NCI-H1417 treated with DMSO at 0.1 percent for 48 hours (cell line): ENCODE measurements around the gene SEC23IP.
A peak's percentile ranks its signal among the peaks of the same experiment; 100 is the strongest.
"Not testable (repeated sequence)": the region's sequence is repeated elsewhere in the genome, so short reads cannot be mapped to it uniquely, and the experiment has no call there.

Experiments
- DNase-seq: peaks from one replicate; lab custom pipeline; 2025; lab: John Stamatoyannopoulos, UW

Gene SEC23IP

GRCh38 chr10:119892188-119893065 is at the start of gene SEC23IP:
TSS of gene SEC23IP (plus strand) at chr10:119892730. CDS start at chr10:119892783, 53 bp downstream.
- DNase-seq = peak; percentile 52

GRCh38 chr10:119845656-119846055 is 46.9 kb upstream of the SEC23IP start:
- DNase-seq = no peak

DNA sequence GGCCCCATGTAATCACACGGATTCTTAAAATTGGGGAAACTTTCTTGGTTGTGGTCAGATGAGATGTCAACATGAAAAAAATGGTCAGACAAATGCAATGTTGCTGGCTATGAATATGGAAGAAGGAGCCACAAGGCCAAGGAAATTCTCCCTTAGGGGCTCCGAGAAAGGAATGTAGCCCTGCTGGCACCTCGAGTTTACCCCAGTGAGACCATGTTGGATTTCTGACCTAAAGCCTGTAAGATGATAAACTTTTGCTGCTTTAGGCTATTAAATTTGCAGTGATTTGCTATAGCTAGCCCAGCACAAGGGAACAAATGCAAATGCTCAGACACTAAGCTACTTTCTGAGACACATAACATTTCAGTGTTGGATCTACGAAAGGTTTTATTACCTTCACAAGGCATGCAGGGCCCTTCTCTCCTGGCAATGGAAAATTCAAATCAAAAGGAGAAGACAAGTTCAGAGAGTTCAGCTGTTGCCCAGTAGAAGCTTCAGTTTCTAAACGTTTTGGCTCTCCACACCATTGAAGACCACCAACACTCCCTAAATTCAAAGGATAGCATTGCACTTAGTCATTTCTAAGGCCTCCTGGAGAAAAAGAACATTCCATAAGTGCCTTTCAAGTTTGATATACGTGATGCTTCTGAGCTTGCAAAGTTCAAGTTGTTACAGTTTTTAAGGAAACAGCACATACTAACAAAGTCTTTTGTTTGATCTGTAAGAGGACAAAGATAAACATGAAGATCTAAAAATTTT is 43.3 kb upstream of the SEC23IP start:
- DNase-seq = no peak

- no peak for DNase-seq
These were observed 42.6 kb upstream of the SEC23IP start for GRCh38 chr10:119849944-119850343.

DNA sequence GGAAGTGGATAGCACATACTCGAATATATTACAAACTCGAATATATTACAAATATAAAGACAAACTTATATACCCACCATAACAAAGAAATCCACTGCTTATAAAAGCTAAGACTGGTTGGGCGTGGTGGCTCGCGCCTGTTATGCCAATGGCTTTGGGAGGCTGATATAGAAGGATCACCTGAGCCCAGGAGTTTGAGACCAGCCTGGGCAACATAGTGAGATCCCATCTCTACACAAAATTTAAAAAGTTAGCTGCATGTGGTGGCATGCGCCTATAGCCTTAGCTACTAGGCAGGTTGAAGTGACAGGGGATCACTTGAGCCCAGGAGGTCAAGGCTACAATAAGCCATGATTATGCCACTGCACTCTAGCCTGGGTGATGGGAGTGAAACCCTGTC is 40.3 kb upstream of the SEC23IP start:
- no peak for DNase-seq

- no peak for DNase-seq
These were observed 39.7 kb upstream of the SEC23IP start for GRCh38 chr10:119852822-119853221.

DNA sequence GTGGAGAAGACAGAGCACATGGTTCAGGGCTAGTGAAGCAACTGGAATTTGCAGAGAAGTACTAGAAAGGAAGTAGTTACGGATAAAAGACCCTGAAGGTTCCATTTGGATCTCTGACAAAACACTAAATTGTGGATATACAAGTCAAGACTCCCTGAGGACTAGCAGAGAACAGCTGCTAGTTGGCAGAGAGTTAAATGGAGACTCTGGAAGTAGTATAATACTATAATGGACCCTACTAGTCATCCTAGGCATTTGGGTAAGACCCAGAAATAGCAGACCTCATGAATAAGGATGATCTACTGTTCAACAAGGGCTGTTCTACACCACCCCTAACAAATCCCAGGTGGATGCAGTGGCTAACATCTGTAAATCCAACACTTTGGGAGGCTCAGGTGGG is 39.0 kb upstream of the SEC23IP start:
- DNase-seq = no peak

DNA sequence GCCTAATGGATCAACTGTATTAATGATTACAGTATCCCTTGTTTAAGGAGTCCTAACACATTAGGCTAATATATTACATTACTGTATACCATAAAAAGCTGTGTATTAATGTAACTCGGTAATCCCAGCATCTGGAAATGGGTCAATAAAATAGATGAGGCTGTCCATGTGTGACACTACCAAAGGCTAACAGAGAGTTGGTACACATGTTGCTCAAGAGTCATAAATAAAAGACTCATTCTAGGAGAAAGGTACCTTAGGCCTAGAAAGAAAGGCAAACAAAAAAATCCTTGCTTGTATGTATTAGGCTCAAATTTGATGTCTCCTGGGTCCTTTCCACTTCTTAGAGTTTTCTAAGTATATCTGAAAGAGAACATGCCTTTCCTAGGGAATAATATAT is 34.5 kb upstream of the SEC23IP start:
- no peak for DNase-seq

DNA sequence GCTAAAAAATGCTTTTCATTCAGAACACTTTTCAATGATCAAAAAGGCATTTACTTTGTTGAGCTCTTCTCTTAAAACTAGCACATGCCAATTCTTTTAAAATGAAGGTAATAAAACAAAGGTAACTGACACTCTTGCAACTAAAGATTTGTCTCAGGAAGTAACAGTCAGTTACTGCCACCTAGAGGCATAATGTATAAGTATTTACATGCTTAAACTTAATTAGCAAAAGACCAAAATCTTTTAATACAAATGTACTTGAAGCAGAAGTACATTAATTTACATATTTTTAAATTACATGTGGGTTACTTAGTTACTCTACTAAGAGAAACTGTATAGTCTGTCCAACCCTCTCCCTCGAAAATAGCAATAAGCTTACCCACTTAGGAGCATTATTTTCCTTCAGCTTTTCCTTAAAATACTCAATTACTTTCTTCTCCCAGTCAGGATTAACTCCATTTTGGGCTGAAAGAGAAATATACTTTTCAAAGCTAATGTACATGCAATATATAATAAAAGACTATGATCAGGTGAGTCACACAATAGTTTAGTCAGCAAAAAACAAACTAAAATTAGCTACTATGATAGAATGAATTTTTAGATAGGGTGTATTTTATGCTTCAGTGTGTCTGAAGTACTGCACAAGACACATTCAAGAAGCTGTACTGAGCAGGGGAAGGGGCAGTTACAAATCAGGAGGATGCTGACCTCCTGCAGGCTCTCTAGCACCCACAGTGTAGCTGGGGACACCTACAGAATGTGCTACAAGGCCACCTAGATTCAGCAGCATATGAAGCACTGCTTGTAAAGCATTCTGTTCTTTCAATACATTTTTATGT is 32.9 kb upstream of the SEC23IP start:
- no peak for DNase-seq

GRCh38 chr10:119860866-119861607 is 31.5 kb upstream of the SEC23IP start:
- no peak for DNase-seq

GRCh38 chr10:119862524-119862923 is 30.0 kb upstream of the SEC23IP start:
- DNase-seq = no peak

GRCh38 chr10:119863951-119864565 is 28.5 kb upstream of the SEC23IP start:
- no peak for DNase-seq

GRCh38 chr10:119865699-119866240 is 26.8 kb upstream of the SEC23IP start:
- no peak for DNase-seq

DNA sequence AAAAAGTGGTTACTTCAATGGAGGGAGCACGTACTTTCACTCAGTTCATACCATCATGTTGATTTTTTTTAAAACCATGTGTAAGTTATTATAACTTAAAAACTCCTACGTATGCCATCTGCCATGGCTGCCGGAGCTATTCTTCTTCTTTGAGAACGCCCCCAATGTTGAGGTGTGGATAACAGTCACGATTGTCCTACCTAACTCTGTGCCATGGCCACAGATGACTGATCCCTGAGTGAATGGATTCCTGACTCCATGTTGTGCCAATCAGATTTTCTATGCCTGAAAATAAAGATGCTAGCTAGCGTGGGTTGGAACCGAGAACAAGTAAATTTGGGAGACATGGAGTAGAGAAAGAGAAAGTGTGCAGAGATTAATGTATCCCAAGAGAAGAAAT is 25.2 kb upstream of the SEC23IP start:
- DNase-seq = no peak

GRCh38 chr10:119869398-119869797 is 23.1 kb upstream of the SEC23IP start:
- not testable (repeated sequence) for DNase-seq

GRCh38 chr10:119871881-119872609 is 20.5 kb upstream of the SEC23IP start:
- peak; percentile 1 for DNase-seq

DNA sequence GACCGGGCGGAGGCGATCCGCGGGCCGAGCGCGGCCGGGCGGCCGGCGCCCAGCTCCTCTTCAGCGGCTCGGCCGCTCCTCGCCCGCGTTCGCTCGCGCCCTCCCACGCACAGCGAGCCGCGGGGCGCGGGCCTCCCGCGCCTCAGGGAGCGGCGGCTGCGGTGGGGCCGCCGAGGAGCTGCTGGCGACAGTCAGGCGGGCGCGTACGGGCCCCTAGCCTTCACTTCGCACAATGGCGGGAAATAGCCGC is 20.0 kb upstream of the SEC23IP start, which contains the start of gene MCMBP:
TSS of gene MCMBP (minus strand) at position 234 of the 250 bp plus-strand sequence. CDS start 259 bp downstream, outside the sequence.
- DNase-seq = no peak

- peak; percentile 35 for DNase-seq
These were observed 19.5 kb upstream of the SEC23IP start for GRCh38 chr10:119872860-119873681.

GRCh38 chr10:119878524-119878923 is 14.0 kb upstream of the SEC23IP start:
- DNase-seq = no peak
